COLO829 (cell line): ENCODE measurements around the gene DAB2IP.

Experiments used
- DNase-seq: peaks from one replicate; pipeline ENCODE4 v3.0.0; 2012; ENCODE audit warnings: low spot score

DAB2IP gene

GRCh38 chr9:121685146-121685794, 33.8 kb downstream of the DAB2IP start:
- no peak for DNase-seq

- DNase-seq: no peak
These were observed 34.5 kb downstream of the DAB2IP start for GRCh38 chr9:121685795-121686377.

- DNase-seq: peak; percentile 91
These were observed 35.6 kb downstream of the DAB2IP start for GRCh38 chr9:121686930-121687541.

GRCh38 chr9:121688146-121688680, 36.8 kb downstream of the DAB2IP start:
- no peak for DNase-seq

- DNase-seq: no peak
These were observed 37.2 kb downstream of the DAB2IP start for GRCh38 chr9:121688681-121689080.

GRCh38 chr9:121689461-121690157, 38.2 kb downstream of the DAB2IP start:
- DNase-seq: no peak

GRCh38 chr9:121690316-121690715, 38.9 kb downstream of the DAB2IP start:
- no peak for DNase-seq

GRCh38 chr9:121690766-121691165, 39.3 kb downstream of the DAB2IP start:
- DNase-seq: no peak

- DNase-seq: no peak
These were observed 40.5 kb downstream of the DAB2IP start for GRCh38 chr9:121691890-121692289.

- DNase-seq: peak; percentile 77
These were observed 41.4 kb downstream of the DAB2IP start for GRCh38 chr9:121692606-121693387.

GRCh38 chr9:121693388-121693670, 41.9 kb downstream of the DAB2IP start:
- DNase-seq: no peak

- no peak for DNase-seq
These were observed 42.6 kb downstream of the DAB2IP start for GRCh38 chr9:121694001-121694400.

- DNase-seq: no peak
These were observed 43.2 kb downstream of the DAB2IP start for GRCh38 chr9:121694600-121694999.

GRCh38 chr9:121696930-121697329, 45.5 kb downstream of the DAB2IP start:
- DNase-seq: no peak

- no peak for DNase-seq
These were observed 47.5 kb downstream of the DAB2IP start for GRCh38 chr9:121698627-121699570.

GRCh38 chr9:121699571-121700164, 48.2 kb downstream of the DAB2IP start:
- no peak for DNase-seq

GRCh38 chr9:121700165-121700831, 48.9 kb downstream of the DAB2IP start:
- DNase-seq: no peak

GRCh38 chr9:121700832-121701419, 49.5 kb downstream of the DAB2IP start:
- no peak for DNase-seq

- DNase-seq: no peak
These were observed 50.4 kb downstream of the DAB2IP start for GRCh38 chr9:121701736-121702261.
